HepG2 (cell line): Measurements from ENCODE around the gene CCDC97. TPM values are rescaled to one million over a fixed set of nuclear protein-coding genes. Genes with fewer than 3 reads are reported as not detected.
A peak's percentile ranks its signal among the peaks of the same experiment; 100 is the strongest.

ENCODE experiments used
- ATRX ChIP-seq: sonication (generic); formaldehyde crosslinking; IDR thresholded peaks from 2 replicates; pipeline ENCODE4 v1.4.0; 2020; ENCODE audit warnings: missing genetic modification reagents, borderline replicate concordance
- DBP ChIP-seq: sonication (generic); formaldehyde crosslinking; IDR thresholded peaks from 2 replicates; pipeline ENCODE4 v1.4.0; 2020; ENCODE audit warnings: missing genetic modification reagents; ENCODE audit errors: not compliant biosample characterization
- FOXO4 ChIP-seq: sonication (generic); formaldehyde crosslinking; conservative IDR thresholded peaks from 2 replicates; pipeline ENCODE4 v1.8.1; 2023; ENCODE audit warnings: missing genetic modification reagents
- GLMP ChIP-seq: sonication (generic); formaldehyde crosslinking; IDR thresholded peaks from 2 replicates; pipeline ENCODE4 v1.9.0; 2021; ENCODE audit warnings: missing genetic modification reagents, mild to moderate bottlenecking, borderline replicate concordance
- GMEB1 ChIP-seq: sonication (generic); formaldehyde crosslinking; IDR thresholded peaks from 2 replicates; pipeline ENCODE4 v1.5.1; 2020; ENCODE audit warnings: missing genetic modification reagents, mild to moderate bottlenecking, borderline replicate concordance
- HIVEP1 ChIP-seq: sonication (generic); formaldehyde crosslinking; IDR thresholded peaks from 2 replicates; pipeline ENCODE4 v1.4.0; 2020; ENCODE audit warnings: mild to moderate bottlenecking, missing genetic modification reagents
- HNF1B ChIP-seq: sonication (generic); formaldehyde crosslinking; IDR thresholded peaks from 2 replicates; pipeline ENCODE4 v1.5.1; 2020; ENCODE audit warnings: mild to moderate bottlenecking, moderate library complexity, missing genetic modification reagents
- KLF9 ChIP-seq: IDR thresholded peaks from 2 replicates; pipeline ENCODE4 v1.6.1; 2016; ENCODE audit warnings: low read depth
- MBNL3 ChIP-seq: fragments of 250-450 bp; sonication (Bioruptor Pico); conservative IDR thresholded peaks from 2 replicates; pipeline ENCODE4 v1.8.0; 2022; ENCODE audit warnings: mild to moderate bottlenecking, inconsistent platforms
- MIER2 ChIP-seq: IDR thresholded peaks from 2 replicates; pipeline ENCODE4 v1.6.1; 2016; ENCODE audit warnings: missing biosample characterization, missing genetic modification reagents
- MTF2 ChIP-seq: sonication (generic); formaldehyde crosslinking; IDR thresholded peaks from 2 replicates; pipeline ENCODE4 v1.5.0; 2020; ENCODE audit warnings: missing genetic modification reagents, borderline replicate concordance
- NFIB ChIP-seq: sonication (generic); formaldehyde crosslinking; IDR thresholded peaks from 2 replicates; pipeline ENCODE4 v1.9.0; 2021; ENCODE audit warnings: missing genetic modification reagents, mild to moderate bottlenecking, borderline replicate concordance
- NKX3-1 ChIP-seq: sonication (generic); formaldehyde crosslinking; IDR thresholded peaks from 2 replicates; pipeline ENCODE4 v1.5.0; 2020; ENCODE audit warnings: missing genetic modification reagents
- RXRA ChIP-seq: sonication (generic); formaldehyde crosslinking; IDR thresholded peaks from 2 replicates; pipeline ENCODE4 v1.5.1; 2020; ENCODE audit warnings: missing genetic modification reagents
- SAP130 ChIP-seq: IDR thresholded peaks from 2 replicates; pipeline ENCODE4 v1.6.1; 2016; ENCODE audit warnings: low read depth
- TBL1XR1 ChIP-seq: fragments of 150-350 bp; IDR thresholded peaks from 2 replicates; pipeline ENCODE4 v1.6.1; 2014; ENCODE audit warnings: borderline replicate concordance, low read length; ENCODE audit not compliant: partially characterized antibody
- TFAP4 ChIP-seq: sonication (generic); IDR thresholded peaks from 2 replicates; pipeline ENCODE4 v1.6.1; 2016; ENCODE audit warnings: low read depth, borderline replicate concordance
- U2AF1 ChIP-seq: fragments of 200-400 bp; formaldehyde crosslinking; optimal IDR thresholded peaks from 2 replicates; pipeline ENCODE3; 2017; ENCODE audit warnings: mild to moderate bottlenecking, low read depth, low read length
- ZNF740 ChIP-seq: sonication (generic); formaldehyde crosslinking; IDR thresholded peaks from 2 replicates; pipeline ENCODE4 v1.4.0; 2020; ENCODE audit warnings: missing genetic modification reagents
- ZNF790 ChIP-seq: sonication (generic); formaldehyde crosslinking; IDR thresholded peaks from 2 replicates; pipeline ENCODE4 v1.8.0; 2022; ENCODE audit warnings: missing genetic modification reagents, mild to moderate bottlenecking, borderline replicate concordance
- ZNF792 ChIP-seq: IDR thresholded peaks from 2 replicates; pipeline ENCODE4 v1.6.1; 2016
- ZSCAN20 ChIP-seq: sonication (generic); formaldehyde crosslinking; IDR thresholded peaks from 2 replicates; pipeline ENCODE4 v1.4.0; 2020; ENCODE audit warnings: missing genetic modification reagents, mild to moderate bottlenecking, borderline replicate concordance
- polyA plus RNA-seq, 8 experiments: library from polyadenylated mRNA; depleted of rRNA in 3 of 8; stranded (reverse) in 7 of 8; unstranded in 1 of 8; fragments of >200 nt; fragmentation: Illumina TruSeq in 4 of 8; extraction: Trizol in 4 of 8; gene quantifications; 2 replicates each; pipeline versions ENCODE4 v1.2.1 to v1.2.3, GENCODE V29; 2011 to 2016; ENCODE audit warnings: low read depth in 4 of 8, missing spikeins in 1 of 8, mixed read lengths in 1 of 8; ENCODE audit not compliant: insufficient read depth in 1 of 8
- total RNA-seq, 5 experiments: library from RNA; depleted of rRNA; stranded (reverse); fragments of >200 nt; fragmentation: Illumina TruSeq; extraction: Trizol; gene quantifications; 2 replicates each; pipeline ENCODE4 v1.2.3, GENCODE V29; 2016; ENCODE audit warnings: low read depth in 1 of 5

CCDC97 gene
- total and polyA plus RNA-seq, 2 of the 13 experiments (the other 11 are each of a cell fraction or from before 2014, with no cell fraction given), result 6.2 to 7.3 TPM

GRCh38 chr19:41323430-41324125 is 13.6 kb downstream of the CCDC97 start (continued):
- TF ChIP-seq MTF2 (CRISPR knock-in tag) (no peak), NKX3-1 (CRISPR knock-in tag) (no peak), U2AF1 (no peak), HNF1B (no peak), ZNF792 (CRISPR knock-in tag) (no peak), GLMP (CRISPR knock-in tag) (no peak), FOXO4 (CRISPR knock-in tag) (no peak), KLF9 (CRISPR knock-in tag) (no peak), TBL1XR1 (no peak), DBP (CRISPR knock-in tag) (no peak), MIER2 (CRISPR knock-in tag) (no peak), ATRX (no peak), MBNL3 (CRISPR knock-in tag) (no peak), HIVEP1 (CRISPR knock-in tag) (peak; percentile 61; the same call in 1 of the 2 replicates), ZNF790 (no peak), SAP130 (CRISPR knock-in tag) (peak; percentile 73), ZSCAN20 (CRISPR knock-in tag) (no peak), RXRA (CRISPR knock-in tag) (peak; percentile 12; the same call in 1 of the 2 replicates), GMEB1 (CRISPR knock-in tag) (no peak), TFAP4 (peak; percentile 93; the same call in 1 of the 2 replicates), NFIB (no peak), ZNF740 (CRISPR knock-in tag) (no peak)
